ENCODE results near the gene GNPNAT1. TPM values are rescaled to one million over a fixed set of nuclear protein-coding genes. Genes with fewer than 3 reads are reported as not detected.

Gene GNPNAT1
- total RNA-seq, 4 donors from 2014 or later = 4.8 to 18.6 (median 9.5) TPM

DNA sequence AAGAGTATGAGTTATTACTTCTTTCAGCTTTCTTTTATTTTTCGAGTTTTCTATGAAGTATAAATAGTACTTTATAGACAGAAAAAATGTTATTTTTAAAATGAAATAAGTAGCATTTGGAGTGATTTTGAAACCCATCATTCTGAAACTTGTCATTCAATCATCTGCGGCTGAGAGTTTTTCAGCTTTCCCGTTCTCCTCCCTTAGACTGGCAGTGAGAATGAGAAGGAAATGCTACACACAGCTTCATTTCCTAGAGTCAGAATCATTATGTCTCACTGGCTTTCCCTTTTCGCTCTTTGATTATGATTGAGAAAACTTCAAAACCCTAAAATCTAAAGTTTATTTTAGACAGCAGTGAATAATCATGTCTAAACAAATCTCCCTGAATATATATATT lies 33.7 kb upstream of the GNPNAT1 start:
- TF ChIP-seq POLR2A (IDR thresholded peaks at IDR 0.05) (no peak), EP300 (IDR thresholded peaks at IDR 0.05) (no peak)
- TF ChIP-seq, protein P1, sequence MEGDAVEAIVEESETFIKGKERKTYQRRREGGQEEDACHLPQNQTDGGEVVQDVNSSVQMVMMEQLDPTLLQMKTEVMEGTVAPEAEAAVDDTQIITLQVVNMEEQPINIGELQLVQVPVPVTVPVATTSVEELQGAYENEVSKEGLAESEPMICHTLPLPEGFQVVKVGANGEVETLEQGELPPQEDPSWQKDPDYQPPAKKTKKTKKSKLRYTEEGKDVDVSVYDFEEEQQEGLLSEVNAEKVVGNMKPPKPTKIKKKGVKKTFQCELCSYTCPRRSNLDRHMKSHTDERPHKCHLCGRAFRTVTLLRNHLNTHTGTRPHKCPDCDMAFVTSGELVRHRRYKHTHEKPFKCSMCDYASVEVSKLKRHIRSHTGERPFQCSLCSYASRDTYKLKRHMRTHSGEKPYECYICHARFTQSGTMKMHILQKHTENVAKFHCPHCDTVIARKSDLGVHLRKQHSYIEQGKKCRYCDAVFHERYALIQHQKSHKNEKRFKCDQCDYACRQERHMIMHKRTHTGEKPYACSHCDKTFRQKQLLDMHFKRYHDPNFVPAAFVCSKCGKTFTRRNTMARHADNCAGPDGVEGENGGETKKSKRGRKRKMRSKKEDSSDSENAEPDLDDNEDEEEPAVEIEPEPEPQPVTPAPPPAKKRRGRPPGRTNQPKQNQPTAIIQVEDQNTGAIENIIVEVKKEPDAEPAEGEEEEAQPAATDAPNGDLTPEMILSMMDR (IDR thresholded peaks at IDR 0.05) = no peak
- no peak for DNase-seq (ENCODE audit: low spot score in 2 of 2)
- Histone ChIP-seq H3K9me3 (no peaks in the 10 kb centered on the region), H3K27me3 (no peaks in the 10 kb centered on the region), H3K4me3 (no peak overlapping the region), H3K27ac (no peak overlapping the region), H3K36me3 (no peaks in the 10 kb centered on the region), H3K4me1 (peaks cover 0 to 10% (median 0%) of the 10 kb centered on the region in 4 donors)
- WGBS, 2 donors = 58 to 75% methylated on average over 4 of the region's 4 CpGs

DNA sequence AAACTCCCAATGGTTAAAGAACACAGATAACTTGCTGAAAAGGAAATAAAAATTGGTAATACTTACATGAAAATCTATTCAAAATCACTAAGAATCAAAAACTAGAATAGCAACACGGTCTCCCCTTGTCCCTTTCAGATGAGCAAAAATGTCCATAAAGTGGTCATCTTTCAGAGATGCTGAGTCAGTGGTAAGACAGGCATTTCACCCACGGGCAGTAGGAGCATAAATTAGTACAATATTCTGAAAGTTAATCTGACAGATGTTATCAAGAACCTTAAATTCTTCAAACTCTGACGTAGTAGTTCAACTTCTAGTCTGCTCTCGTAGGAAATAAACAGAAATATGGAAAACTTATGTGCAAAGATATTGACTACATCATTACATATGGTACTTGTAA lies 33.1 kb upstream of the GNPNAT1 start:
- Histone ChIP-seq H3K27me3 (no peaks in the 10 kb centered on the region), H3K4me3 (no peak overlapping the region), H3K4me1 (peaks cover 0 to 10% (median 0%) of the 10 kb centered on the region in 4 donors), H3K9me3 (no peaks in the 10 kb centered on the region), H3K36me3 (no peaks in the 10 kb centered on the region), H3K27ac (no peak overlapping the region)
- TF ChIP-seq EP300 (IDR thresholded peaks at IDR 0.05) = no peak
- TF ChIP-seq, protein P1 (IDR thresholded peaks at IDR 0.05) = no peak
- TF ChIP-seq POLR2A (IDR thresholded peaks at IDR 0.05) = no peak
- 51 to 59% methylated on average over 4 of the region's 4 CpGs for WGBS, 2 donors
- no peak for DNase-seq (ENCODE audit: low spot score in 2 of 2)

DNA sequence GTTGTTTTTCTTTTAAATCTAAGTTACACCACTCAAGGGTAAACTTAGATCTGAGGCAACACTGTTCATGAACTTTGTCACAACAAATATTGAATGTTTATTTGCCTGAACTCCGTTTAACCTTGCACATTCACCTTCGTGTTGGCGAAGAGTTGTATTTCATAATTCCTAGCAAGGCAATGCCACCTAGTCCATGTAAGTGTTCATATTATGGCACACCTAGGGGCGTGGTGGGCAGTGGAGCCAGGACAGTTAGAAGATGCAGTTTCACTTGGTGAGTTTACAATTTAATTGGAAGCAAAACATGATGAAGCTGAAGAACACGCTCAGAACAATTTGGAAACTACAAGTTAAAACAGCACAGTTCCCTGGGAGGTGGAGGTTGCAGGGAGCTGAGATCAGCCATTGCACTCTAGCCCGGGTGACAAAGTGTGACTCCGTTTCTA lies 30.4 kb upstream of the GNPNAT1 start:
- no peak for TF ChIP-seq POLR2A (IDR thresholded peaks at IDR 0.05)
- TF ChIP-seq, protein P1 (IDR thresholded peaks at IDR 0.05) = no peak
- TF ChIP-seq EP300 (IDR thresholded peaks at IDR 0.05) = no peak
- no peaks in the 10 kb centered on the region for H3K36me3 ChIP-seq
- no peak overlapping the region for H3K4me3 ChIP-seq
- WGBS, 2 donors = 77 to 81% methylated on average over 7 of the region's 7 CpGs
- H3K27ac ChIP-seq = no peak overlapping the region
- no peaks in the 10 kb centered on the region for H3K9me3 ChIP-seq
- no peaks in the 10 kb centered on the region for H3K27me3 ChIP-seq
- no peak for DNase-seq (ENCODE audit: low spot score in 2 of 2)
- H3K4me1 ChIP-seq = peaks cover 0 to 10% (median 0%) of the 10 kb centered on the region in 4 donors

DNA sequence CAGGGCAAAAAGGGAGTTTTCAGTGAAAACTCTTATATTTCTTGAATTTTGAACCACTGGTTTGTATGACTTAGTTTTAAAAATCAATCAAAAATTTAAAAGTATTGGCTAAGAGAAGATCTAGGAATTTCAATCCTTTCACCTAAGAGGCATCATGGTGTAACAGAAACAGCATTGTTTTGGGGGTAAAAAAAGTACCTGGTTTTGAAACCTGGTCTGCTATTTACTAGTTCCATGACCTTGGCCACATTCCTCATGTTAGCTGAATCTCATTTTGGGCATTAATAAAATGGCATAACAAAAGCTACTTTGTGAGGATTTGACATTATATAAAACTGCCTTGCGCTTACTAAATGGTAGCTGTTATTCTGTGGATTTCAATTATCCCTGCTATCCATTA lies 16.7 kb upstream of the GNPNAT1 start:
- Histone ChIP-seq H3K4me3 (no peak overlapping the region), H3K27me3 (no peaks in the 10 kb centered on the region), H3K36me3 (no peaks in the 10 kb centered on the region), H3K9me3 (no peaks in the 10 kb centered on the region), H3K4me1 (no peaks in the 10 kb centered on the region), H3K27ac (no peak overlapping the region)
- TF ChIP-seq POLR2A (IDR thresholded peaks at IDR 0.05) (no peak), EP300 (IDR thresholded peaks at IDR 0.05) (no peak)
- 60 to 65% methylated on average over 1 of the region's 1 CpG for WGBS, 2 donors
- no peak for DNase-seq (ENCODE audit: low spot score in 2 of 2)

DNA sequence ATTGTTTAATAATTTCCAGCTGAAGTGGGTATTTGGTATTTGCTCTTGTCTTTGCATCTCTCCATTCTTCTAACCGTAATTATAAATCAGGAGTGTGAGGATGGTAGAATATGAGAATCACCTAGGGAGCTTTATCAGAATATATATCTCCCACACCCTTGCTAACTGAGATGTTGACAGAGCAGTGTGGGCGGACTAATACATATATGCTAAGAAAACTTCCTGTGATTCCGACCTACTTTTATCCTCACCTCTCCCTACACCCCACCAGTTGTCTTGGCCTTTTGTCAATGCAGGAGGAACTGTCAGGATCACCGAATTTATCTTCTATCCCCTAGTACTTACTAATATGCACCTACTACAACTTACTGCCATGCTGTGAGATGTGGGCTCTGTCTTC lies 14.7 kb upstream of the GNPNAT1 start:
- Histone ChIP-seq H3K9me3 (no peaks in the 10 kb centered on the region), H3K27ac (no peak overlapping the region), H3K27me3 (no peaks in the 10 kb centered on the region), H3K4me3 (no peak overlapping the region), H3K36me3 (no peaks in the 10 kb centered on the region), H3K4me1 (peaks cover 0 to 6% (median 0%) of the 10 kb centered on the region in 4 donors)
- no peak for DNase-seq (ENCODE audit: low spot score in 2 of 2)
- 80 to 82% methylated on average over 4 of the region's 4 CpGs for WGBS, 2 donors
- TF ChIP-seq, protein P1 (IDR thresholded peaks at IDR 0.05) = no peak
- TF ChIP-seq EP300 (IDR thresholded peaks at IDR 0.05) = no peak
- no peak for TF ChIP-seq POLR2A (IDR thresholded peaks at IDR 0.05)

DNA sequence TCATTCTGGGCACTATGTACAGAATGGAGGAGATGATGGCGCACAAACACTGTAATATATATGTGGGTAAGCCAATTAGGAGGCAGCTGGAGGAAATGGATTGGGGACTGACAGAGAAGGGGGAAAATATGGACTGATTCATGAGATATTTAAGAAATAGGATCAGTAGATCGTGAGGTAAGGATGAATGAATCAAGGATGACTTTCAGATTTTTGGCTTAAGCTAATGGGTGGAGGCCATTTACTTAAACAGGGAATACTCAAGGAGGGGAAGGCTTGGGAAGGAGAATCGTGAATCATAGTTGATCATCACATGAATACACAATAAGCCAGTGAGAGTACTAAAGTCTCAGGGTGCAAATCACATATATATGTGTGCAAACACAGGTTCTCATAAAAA lies 11.2 kb upstream of the GNPNAT1 start:
- no peak for DNase-seq (ENCODE audit: low spot score in 2 of 2)
- Histone ChIP-seq H3K27me3 (no peaks in the 10 kb centered on the region), H3K36me3 (no peaks in the 10 kb centered on the region), H3K27ac (no peak overlapping the region), H3K4me3 (no peak overlapping the region), H3K9me3 (no peaks in the 10 kb centered on the region), H3K4me1 (peaks cover 0 to 6% (median 0%) of the 10 kb centered on the region in 4 donors)
- WGBS, 2 donors = 85 to 86% methylated on average over 3 of the region's 3 CpGs
- no peak for TF ChIP-seq EP300 (IDR thresholded peaks at IDR 0.05)
- TF ChIP-seq POLR2A (IDR thresholded peaks at IDR 0.05) = no peak
- TF ChIP-seq, protein P1 (IDR thresholded peaks at IDR 0.05) = no peak
